ENCODE measurements around the gene LNX2. TPM values are rescaled to one million over a fixed set of nuclear protein-coding genes. Genes with fewer than 3 reads are reported as not detected.

The LNX2 gene
- total RNA-seq, 2 donors from 2014 or later: 13.9 to 15.6 TPM

- Mint-ChIP-seq H3K27ac (no peak overlapping the region), H3K4me1 (peaks cover 14% of the 10 kb centered on the region), H3K4me3 (no peak overlapping the region), H3K36me3 (ENCODE audit: low read depth) (peaks cover 67% of the 10 kb centered on the region), H3K9me3 (peaks cover 11% of the 10 kb centered on the region), H3K27me3 (ENCODE audit: insufficient read depth) (no peaks in the 10 kb centered on the region)
- 77 to 86% methylated on average over 2 to 3 of the region's 4 CpGs for WGBS, 2 experiments (ENCODE audit: insufficient coverage in 1 of 2, insufficient read length in 1 of 2)
- TF ChIP-seq, protein P1, sequence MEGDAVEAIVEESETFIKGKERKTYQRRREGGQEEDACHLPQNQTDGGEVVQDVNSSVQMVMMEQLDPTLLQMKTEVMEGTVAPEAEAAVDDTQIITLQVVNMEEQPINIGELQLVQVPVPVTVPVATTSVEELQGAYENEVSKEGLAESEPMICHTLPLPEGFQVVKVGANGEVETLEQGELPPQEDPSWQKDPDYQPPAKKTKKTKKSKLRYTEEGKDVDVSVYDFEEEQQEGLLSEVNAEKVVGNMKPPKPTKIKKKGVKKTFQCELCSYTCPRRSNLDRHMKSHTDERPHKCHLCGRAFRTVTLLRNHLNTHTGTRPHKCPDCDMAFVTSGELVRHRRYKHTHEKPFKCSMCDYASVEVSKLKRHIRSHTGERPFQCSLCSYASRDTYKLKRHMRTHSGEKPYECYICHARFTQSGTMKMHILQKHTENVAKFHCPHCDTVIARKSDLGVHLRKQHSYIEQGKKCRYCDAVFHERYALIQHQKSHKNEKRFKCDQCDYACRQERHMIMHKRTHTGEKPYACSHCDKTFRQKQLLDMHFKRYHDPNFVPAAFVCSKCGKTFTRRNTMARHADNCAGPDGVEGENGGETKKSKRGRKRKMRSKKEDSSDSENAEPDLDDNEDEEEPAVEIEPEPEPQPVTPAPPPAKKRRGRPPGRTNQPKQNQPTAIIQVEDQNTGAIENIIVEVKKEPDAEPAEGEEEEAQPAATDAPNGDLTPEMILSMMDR (conservative IDR thresholded peaks at IDR 0.05): no peak
- no peaks in the 10 kb centered on the region for H3K4me1 ChIP-seq (ENCODE audit: control insufficient read depth, insufficient read depth, low read length)
- H3K27ac ChIP-seq (ENCODE audit: low read depth, low read length): no peak overlapping the region
- no peak overlapping the region for H3K4me3 ChIP-seq (ENCODE audit: low read length)
- H3K9ac ChIP-seq (ENCODE audit: extremely low read depth, low read length, poor library complexity, severe bottlenecking): no peak overlapping the region
- H3K36me3 ChIP-seq (ENCODE audit: control insufficient read depth, insufficient read depth, low read length): peaks cover 68% of the 10 kb centered on the region
- H3K9me3 ChIP-seq (ENCODE audit: control insufficient read depth, low read length): peaks cover 14% of the 10 kb centered on the region
- DNase-seq: no peak
- no peaks in the 10 kb centered on the region for H3K27me3 ChIP-seq (ENCODE audit: control insufficient read depth, insufficient read depth, low read length, poor library complexity, severe bottlenecking)
Measured at GRCh38 chr13:27551562-27551961, 68.8 kb downstream of the LNX2 start.

DNA sequence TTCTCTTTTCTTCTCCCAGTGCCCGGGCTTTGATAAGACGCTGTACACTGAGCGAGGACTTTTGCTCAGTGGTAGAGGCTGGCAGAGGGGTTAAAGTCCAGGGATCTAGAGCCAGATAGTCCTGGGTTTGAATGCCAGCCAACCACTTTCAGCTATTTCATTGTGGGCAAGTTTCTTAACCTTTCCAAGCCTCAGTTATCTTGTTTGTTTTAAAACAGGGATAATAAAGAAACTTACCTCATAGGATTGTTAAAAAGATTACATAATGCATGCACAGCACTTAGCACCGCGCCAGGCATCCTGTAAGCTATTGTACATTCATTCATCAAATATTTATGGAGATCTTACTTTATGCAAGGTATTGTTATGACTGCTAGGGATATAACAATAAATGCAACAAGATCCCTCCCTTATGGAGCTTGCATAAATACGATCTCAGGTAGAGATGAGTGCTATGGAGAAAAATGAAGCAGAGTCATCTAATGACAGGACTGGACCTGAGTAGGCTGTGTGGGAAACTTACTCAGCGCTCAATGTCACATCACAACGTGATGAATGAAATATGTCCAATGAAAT is 70.8 kb downstream of the LNX2 start:
- Mint-ChIP-seq H3K36me3 (ENCODE audit: low read depth) (peaks cover 60% of the 10 kb centered on the region), H3K4me1 (peaks cover 14% of the 10 kb centered on the region), H3K4me3 (no peak overlapping the region), H3K27ac (no peak overlapping the region), H3K9me3 (no peaks in the 10 kb centered on the region), H3K27me3 (ENCODE audit: insufficient read depth) (no peaks in the 10 kb centered on the region)
- H3K9ac ChIP-seq (ENCODE audit: extremely low read depth, low read length, poor library complexity, severe bottlenecking): no peak overlapping the region
- DNase-seq: no peak
- WGBS, 2 experiments (ENCODE audit: insufficient coverage in 1 of 2, insufficient read length in 1 of 2): 95 to 98% methylated on average over 4 to 6 of the region's 8 CpGs
- H3K27ac ChIP-seq (ENCODE audit: low read depth, low read length): no peak overlapping the region
- H3K9me3 ChIP-seq (ENCODE audit: control insufficient read depth, low read length): no peaks in the 10 kb centered on the region
- H3K4me3 ChIP-seq (ENCODE audit: low read length): no peak overlapping the region
- H3K36me3 ChIP-seq (ENCODE audit: control insufficient read depth, insufficient read depth, low read length): peaks cover 48% of the 10 kb centered on the region
- no peaks in the 10 kb centered on the region for H3K27me3 ChIP-seq (ENCODE audit: control insufficient read depth, insufficient read depth, low read length, poor library complexity, severe bottlenecking)
- H3K4me1 ChIP-seq (ENCODE audit: control insufficient read depth, insufficient read depth, low read length): no peaks in the 10 kb centered on the region
- TF ChIP-seq, protein P1 (conservative IDR thresholded peaks at IDR 0.05): no peak

- H3K9me3 ChIP-seq (ENCODE audit: control insufficient read depth, low read length): no peaks in the 10 kb centered on the region
- H3K36me3 ChIP-seq (ENCODE audit: control insufficient read depth, insufficient read depth, low read length): no peaks in the 10 kb centered on the region
- H3K27me3 ChIP-seq (ENCODE audit: control insufficient read depth, insufficient read depth, low read length, poor library complexity, severe bottlenecking): no peaks in the 10 kb centered on the region
- Mint-ChIP-seq H3K36me3 (ENCODE audit: low read depth) (peaks cover 14% of the 10 kb centered on the region), H3K4me1 (peaks cover 12% of the 10 kb centered on the region), H3K4me3 (no peak overlapping the region), H3K9me3 (no peaks in the 10 kb centered on the region), H3K27me3 (ENCODE audit: insufficient read depth) (peaks cover 21% of the 10 kb centered on the region), H3K27ac (no peak overlapping the region)
- DNase-seq: no peak
- peaks cover 3% of the 10 kb centered on the region for H3K4me1 ChIP-seq (ENCODE audit: control insufficient read depth, insufficient read depth, low read length)
- H3K27ac ChIP-seq (ENCODE audit: low read depth, low read length): no peak overlapping the region
- TF ChIP-seq, protein P1 (conservative IDR thresholded peaks at IDR 0.05): no peak
- WGBS, 2 experiments (ENCODE audit: insufficient coverage in 1 of 2, insufficient read length in 1 of 2): 94 to 100% methylated on average over 2 to 3 of the region's 3 CpGs
- no peak overlapping the region for H3K4me3 ChIP-seq (ENCODE audit: low read length)
- no peak overlapping the region for H3K9ac ChIP-seq (ENCODE audit: extremely low read depth, low read length, poor library complexity, severe bottlenecking)
Measured at GRCh38 chr13:27542220-27542619, 78.1 kb downstream of the LNX2 start.

All from endodermal cell (in vitro differentiated cells).